Measurements from ENCODE around the gene HORMAD2. TPM values are rescaled to one million over a fixed set of nuclear protein-coding genes. Genes with fewer than 3 reads are reported as not detected.

The HORMAD2 gene
- total and polyA plus RNA-seq, 9 of the 15 experiments (the other 6 are each of a cell fraction or from before 2014, with no cell fraction given), result not detected

DNA sequence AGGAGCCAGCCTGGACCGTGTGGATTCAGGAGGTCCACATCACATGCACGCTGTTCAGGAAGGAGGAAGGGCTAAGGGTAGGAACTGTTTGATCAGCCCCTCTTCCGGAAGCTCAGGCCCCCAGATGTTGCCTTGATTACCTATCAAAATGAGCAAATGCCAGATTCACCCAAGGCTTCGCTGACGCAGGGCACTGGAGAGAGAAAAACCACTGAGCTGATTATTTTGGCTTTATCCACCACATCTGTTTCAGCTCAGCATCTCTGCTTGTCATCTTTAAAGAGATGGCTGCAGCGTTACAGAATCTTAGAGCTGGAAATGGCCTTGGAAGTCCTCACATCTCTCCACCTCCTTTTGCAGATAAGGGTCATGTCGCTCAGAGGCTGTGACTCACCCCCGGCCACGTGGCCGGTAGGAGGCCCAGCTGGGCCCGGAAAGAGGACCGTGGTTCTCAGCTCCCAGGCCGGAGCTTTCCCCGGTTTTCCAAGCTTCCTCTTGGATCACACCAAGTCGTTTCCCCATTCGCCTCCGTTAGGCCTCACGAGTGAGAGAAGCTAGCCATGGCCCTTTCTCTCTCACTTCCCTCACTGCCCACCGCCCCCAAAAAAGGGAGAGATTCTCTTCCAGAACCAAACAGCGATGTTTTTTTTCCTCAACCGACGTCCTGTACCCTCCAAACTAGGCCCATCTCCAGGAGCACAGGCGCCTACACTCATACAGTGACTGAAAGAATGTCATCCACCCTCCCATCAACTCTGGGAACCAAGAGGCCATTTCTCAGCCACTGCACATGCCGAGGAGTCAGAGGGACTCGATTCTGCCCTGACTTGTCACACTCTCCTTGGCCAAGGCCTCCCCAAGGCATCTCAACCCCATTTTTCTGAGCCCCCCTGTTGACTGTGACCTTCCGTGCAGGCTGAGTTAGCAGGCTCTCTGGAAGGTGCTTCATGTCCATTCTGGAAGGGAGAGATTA, 128.7 kb downstream of the HORMAD2 start:
- Histone ChIP-seq H3K4me2 (ENCODE audit: insufficient read depth, low read length) (peak overlapping the region; percentile 55), H3K27me3 (ENCODE audit: control insufficient read depth in 2 of 2, insufficient read depth in 2 of 2, low read length in 2 of 2) (no peaks in the 10 kb centered on the region), H3K27ac (ENCODE audit: extremely low read depth, low read depth, low read length) (peak overlapping the region; percentile 85), H3K9me3 (replicated peaks; ENCODE audit: control insufficient read depth, insufficient read depth, low read depth, low read length) (no peaks in the 10 kb centered on the region), H3K9ac (ENCODE audit: insufficient read depth in 1 of 2, low read depth in 2 of 2, low read length in 2 of 2) (peak overlapping the region; percentile 68 to 72; a peak in 3 of 4 replicates), H3K9me1 (ENCODE audit: control insufficient read depth, insufficient read depth, low read length) (no peaks in the 10 kb centered on the region), H3K4me1 (replicated peaks in 1 of 2; ENCODE audit: control insufficient read depth in 2 of 2, insufficient read depth in 2 of 2, low read length in 2 of 2) (peaks cover 25 to 28% of the 10 kb centered on the region in 2 experiments), H3K79me2 (ENCODE audit: control insufficient read depth, insufficient read depth, low read length) (no peaks in the 10 kb centered on the region), H3K36me3 (ENCODE audit: control insufficient read depth, insufficient read depth, low read length) (no peaks in the 10 kb centered on the region), H4K20me1 (replicated peaks; ENCODE audit: control insufficient read depth, insufficient read depth, low read length) (no peaks in the 10 kb centered on the region), H2AFZ (ENCODE audit: low read depth, low read length) (peak overlapping the region; percentile 93), H3K4me3 (no peak overlapping the region)
- CTCF ChIA-PET (ENCODE audit: low intra/inter-chr PET ratio), result interaction anchor here (0.7 kb wide), 1 partner anchor 97 kb away, joined by 3 read pairs; no protein-coding TSS in a partner anchor
- DNase-seq (ENCODE audit: extremely low read depth in 1 of 4, low spot score in 3 of 4), result peak; percentile 84 to 86 (median 84)
- peak; percentile 96 for FAIRE-seq
- POLR2A ChIA-PET, result interaction anchor here (0.7 to 1.0 kb wide), 2 partner anchors 9 to 13 kb away, joined by 3 to 4 read pairs; no protein-coding TSS in a partner anchor
- BruUV-seq (replicated peaks), result no TSS peak
- 11% methylated on average over 23 of the region's 26 CpGs for WGBS (ENCODE audit: insufficient coverage, low coverage, missing lambda C conversion rate)
- ATAC-seq, result peak; percentile 92
- intact Hi-C loops (cut with micrococcal nuclease), result no loop called here
- in situ Hi-C loops (cut with MboI), result no loop called here
- TF ChIP-seq GTF2A2 (tag; IDR thresholded peaks at IDR 0.05) (0 out of 2 replicates have a peak, but pooled peaks have one; percentile 15), RERE (CRISPR knock-in tag; IDR thresholded peaks at IDR 0.05; ENCODE audit: borderline replicate concordance) (no peak), SMAD1 (IDR thresholded peaks at IDR 0.05; ENCODE audit: low read depth, low read length, partially characterized antibody) (peak; percentile 13), CBFA2T3 (IDR thresholded peaks at IDR 0.05) (peak; percentile 74), FOSL1 (tag; conservative IDR thresholded peaks at IDR 0.05) (peak; percentile 98), FOXP1 (CRISPR knock-in tag; IDR thresholded peaks at IDR 0.05) (peak; percentile 66; the same call in 1 of the 2 replicates), HDAC8 (tag; IDR thresholded peaks at IDR 0.05) (peak; percentile 61; the same call in 1 of the 2 replicates), ELF2 (CRISPR knock-in tag; IDR thresholded peaks at IDR 0.05) (no peak), CCNT2 (IDR thresholded peaks at IDR 0.05; ENCODE audit: borderline replicate concordance, extremely low read depth, insufficient read length, low read depth, low read length) (peak; percentile 30), ZNF197 (CRISPR knock-in tag; IDR thresholded peaks at IDR 0.05; ENCODE audit: low read depth) (peak; percentile 79; the same call in 1 of the 2 replicates), ZFP91 (CRISPR knock-in tag; IDR thresholded peaks at IDR 0.05) (no peak)
- TF ChIP-seq, protein P1, sequence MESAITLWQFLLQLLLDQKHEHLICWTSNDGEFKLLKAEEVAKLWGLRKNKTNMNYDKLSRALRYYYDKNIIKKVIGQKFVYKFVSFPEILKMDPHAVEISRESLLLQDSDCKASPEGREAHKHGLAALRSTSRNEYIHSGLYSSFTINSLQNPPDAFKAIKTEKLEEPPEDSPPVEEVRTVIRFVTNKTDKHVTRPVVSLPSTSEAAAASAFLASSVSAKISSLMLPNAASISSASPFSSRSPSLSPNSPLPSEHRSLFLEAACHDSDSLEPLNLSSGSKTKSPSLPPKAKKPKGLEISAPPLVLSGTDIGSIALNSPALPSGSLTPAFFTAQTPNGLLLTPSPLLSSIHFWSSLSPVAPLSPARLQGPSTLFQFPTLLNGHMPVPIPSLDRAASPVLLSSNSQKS (CRISPR knock-in tag; IDR thresholded peaks at IDR 0.05), result no peak
